ENCODE data around the gene PIP4K2A.
"Not testable (repeated sequence)": the region's sequence is repeated elsewhere in the genome, so short reads cannot be mapped to it uniquely, and the experiment has no call there.

Gene PIP4K2A

DNA sequence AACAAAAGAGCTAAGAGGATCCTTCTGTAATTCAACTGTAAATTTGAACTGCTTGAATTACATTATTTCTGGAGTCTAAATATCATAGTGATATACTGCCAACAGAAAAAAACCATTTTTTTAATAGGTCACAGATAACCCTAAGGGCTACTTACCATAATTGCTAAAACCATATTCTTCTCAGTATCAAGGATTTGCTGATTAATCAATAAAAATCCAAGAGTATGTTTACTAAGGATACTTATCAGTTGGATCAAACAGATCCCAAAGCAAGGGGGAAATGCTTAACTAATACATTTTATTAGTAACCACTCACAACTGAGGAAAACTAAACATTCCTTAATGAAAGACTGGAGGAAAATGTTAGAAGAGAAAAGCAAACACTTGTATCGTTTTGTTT lies 166.0 kb downstream of the PIP4K2A start:
- DNase-seq, result no peak

GRCh38 chr10:22545643-22546042 lies 168.7 kb downstream of the PIP4K2A start:
- DNase-seq, result no peak

DNA sequence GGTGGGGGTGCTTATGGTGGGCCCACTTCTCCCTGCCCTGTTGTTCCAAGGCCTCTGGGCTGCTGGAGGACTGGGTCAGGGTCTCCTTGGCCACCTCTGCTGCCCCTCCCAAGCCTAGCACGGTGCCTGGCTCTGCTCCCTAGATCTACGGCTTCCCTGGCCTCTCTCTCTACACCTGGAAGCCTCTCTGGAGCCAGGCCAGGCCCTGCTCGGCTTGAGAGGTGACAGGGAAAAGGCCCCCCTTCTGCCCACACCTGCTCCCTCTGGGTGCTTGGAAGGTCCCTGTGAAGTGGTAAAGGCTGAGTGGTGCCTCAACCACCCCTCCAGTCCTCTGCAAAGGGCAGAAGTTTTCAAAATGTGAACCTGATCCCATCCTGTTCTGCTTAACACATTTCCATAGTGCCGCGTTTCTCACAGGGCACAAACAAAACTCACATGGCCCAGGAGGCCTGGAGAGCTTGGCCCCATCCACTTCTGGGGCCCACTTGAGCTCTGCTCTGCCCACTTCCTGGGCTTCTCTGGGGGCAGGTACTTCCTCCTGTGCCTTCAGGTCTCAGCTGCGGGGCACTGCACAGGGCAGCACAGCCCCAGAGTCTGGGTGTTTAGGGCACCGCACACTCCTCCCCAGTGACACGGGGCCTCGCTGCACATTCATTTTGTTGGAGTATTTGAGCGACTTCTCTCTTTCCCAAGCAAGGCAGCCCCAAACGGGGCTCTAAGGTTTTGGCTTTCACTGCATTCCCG lies 169.9 kb downstream of the PIP4K2A start:
- DNase-seq, result no peak

GRCh38 chr10:22542773-22543172 lies 171.6 kb downstream of the PIP4K2A start:
- no peak for DNase-seq

GRCh38 chr10:22541900-22542299 lies 172.5 kb downstream of the PIP4K2A start:
- no peak for DNase-seq

GRCh38 chr10:22539579-22540298 lies 174.6 kb downstream of the PIP4K2A start:
- no peak for DNase-seq

DNA sequence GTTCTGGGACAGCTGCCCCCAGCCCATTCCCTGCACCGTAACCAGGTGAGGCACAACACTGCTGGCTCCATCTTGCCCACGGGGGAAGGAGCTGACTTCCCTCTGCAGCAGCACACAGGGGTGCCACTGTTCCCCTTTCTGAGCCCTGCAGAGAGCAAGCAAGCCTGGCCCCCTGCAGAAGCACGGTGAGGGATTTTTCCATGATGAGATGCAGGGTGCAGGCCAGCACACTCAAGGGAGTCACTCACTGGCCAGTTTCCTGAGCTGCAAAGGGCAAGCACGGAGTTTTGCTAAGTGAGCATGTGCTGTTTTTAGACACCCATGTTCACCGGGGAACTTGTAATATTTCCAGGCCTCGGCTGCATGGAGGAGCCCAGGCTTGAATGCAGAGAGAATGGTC lies 176.6 kb downstream of the PIP4K2A start:
- DNase-seq, result no peak

GRCh38 chr10:22536620-22537019 lies 177.8 kb downstream of the PIP4K2A start:
- no peak for DNase-seq

GRCh38 chr10:22534849-22535604 lies 179.4 kb downstream of the PIP4K2A start:
- no peak for DNase-seq

DNA sequence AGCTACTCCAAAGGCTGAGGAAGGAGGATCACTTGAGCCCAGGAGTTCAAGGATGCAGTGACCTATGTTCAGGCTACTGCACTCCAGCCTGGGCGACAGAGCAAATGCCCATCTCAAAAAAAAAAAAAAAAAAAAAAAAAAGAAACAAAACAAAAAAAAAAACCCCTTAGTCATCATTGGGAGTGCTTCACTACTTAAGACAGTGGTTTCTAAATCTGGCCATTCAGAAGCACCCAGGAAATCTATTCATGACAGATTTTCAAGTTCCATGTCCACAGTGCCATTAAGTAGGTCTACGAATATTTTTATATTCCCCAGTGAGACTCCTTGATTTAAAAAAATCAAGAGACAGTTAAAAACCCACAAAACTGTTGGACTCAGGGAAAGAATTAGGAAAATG lies 182.9 kb downstream of the PIP4K2A start:
- DNase-seq, result no peak

GRCh38 chr10:22531008-22531407 lies 183.4 kb downstream of the PIP4K2A start:
- no peak for DNase-seq

DNA sequence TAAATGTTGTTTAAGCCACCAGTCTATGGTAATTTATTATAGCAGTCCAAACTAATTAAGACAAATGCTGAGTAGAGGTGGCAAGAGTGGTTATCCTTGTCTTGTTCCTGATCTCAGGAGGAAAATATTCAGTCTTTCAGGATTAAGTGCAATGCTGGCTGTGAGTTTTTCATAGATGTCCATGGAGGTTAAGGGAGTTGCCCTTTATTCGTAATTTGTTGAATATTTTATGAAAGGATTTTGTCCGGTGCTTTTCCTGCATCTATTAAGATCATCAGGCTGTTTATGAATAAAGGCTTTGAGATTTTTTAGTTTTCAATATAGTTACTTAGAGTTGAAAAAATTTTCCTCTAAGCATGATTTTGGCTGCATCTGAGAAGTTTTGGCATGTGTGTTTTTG lies 186.9 kb downstream of the PIP4K2A start:
- DNase-seq, result no peak

DNA sequence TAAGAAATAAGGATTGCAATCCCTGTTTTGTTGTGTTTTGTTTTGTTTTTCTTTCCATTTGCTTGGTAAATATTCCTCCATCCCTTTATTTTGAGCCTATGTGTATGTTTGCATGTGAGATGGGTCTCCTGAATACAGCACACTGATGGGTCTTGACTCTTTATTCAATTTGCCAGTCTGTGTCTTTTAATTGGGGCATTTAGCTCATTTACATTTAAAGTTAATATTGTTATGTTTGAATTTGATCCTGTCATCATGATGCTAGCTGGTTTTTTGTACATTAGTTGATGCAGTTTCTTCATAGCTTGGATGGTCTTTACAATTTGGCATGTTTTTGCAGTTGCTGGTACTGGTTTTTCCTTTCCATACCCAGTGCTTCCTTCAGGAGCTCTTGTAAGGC lies 190.0 kb downstream of the PIP4K2A start:
- not testable (repeated sequence) for DNase-seq

GRCh38 chr10:22520645-22521044 lies 193.7 kb downstream of the PIP4K2A start:
- DNase-seq, result not testable (repeated sequence)

GRCh38 chr10:22518167-22518724 lies 196.1 kb downstream of the PIP4K2A start:
- DNase-seq, result no peak

- no peak for DNase-seq
These were observed 199.4 kb downstream of the PIP4K2A start for GRCh38 chr10:22515009-22515408.

DNA sequence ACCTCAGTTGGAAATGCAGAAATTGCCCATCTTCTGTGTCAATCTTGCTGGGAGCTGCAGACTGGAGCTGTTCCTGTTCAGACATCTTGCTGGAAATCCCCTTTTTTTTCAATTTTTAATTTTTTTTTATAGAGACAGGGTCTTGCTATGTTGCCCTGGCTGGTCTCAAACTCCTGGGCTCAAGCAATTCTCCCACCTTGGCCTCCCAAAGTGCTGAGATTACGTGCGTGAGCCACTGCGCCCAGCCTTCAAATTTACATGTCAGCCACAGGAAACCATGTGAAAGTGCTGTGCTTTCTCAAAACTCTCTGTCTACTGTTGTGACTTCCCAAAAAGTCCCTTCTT lies 200.0 kb downstream of the PIP4K2A start:
- not testable (repeated sequence) for DNase-seq

GRCh38 chr10:22513483-22514413 lies 200.6 kb downstream of the PIP4K2A start:
- not testable (repeated sequence) for DNase-seq

DNA sequence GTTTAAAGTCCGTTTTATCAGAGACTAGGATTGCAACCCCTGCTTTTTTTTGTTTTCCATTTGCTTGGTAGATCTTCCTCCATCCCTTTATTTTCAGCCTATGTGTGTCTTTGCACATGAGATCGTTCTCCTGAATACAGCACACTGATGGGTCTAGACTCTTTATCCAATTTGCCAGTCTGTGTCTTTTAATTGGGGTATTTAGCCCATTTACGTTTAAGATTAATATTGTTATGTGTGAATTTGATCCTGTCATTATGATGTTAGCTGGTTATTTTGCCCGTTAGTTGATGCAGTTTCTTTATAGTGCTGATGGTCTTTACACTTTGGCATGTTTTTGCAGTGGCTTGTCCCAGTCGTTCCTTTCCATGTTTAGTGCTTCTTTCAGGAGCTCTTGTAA lies 202.4 kb downstream of the PIP4K2A start:
- DNase-seq, result not testable (repeated sequence)

- not testable (repeated sequence) for DNase-seq
These were observed 206.2 kb downstream of the PIP4K2A start for GRCh38 chr10:22508214-22508613.

DNA sequence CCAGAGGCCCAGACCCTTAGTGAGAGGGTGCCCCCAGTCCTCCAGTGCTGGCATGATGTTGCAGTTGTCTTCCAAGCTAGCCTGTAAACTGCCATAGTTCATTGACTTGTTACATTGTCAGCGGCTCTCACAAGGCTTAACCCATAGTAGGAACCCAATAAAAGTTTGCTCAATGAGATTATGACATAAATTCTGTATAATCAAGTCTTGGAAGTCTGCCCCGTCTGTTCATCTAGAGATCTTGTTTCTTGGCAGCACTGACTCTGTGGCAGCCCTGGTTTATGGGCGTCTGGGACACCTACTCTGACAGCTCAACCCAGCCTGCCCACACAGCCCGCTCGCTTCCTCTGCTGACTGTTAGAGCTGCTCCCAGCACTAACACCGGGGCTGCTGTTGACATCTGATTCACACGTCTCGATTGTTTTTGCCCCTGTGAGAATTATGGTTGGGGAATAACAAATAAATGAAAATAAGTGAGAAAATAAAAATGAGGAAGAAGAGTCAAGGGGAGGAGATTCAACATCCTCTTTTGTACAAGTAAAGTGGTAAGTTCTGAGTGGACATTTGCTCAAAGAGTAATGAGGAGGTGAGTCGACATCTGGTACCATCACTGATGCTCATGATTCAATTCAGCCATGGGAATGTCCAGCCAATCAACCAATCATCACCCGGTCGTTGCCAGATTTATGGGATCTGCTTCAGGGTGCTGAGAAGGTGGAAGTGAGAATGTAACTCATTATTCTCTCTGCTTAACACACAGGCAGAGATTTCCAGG lies 208.3 kb downstream of the PIP4K2A start:
- DNase-seq, result no peak

DNA sequence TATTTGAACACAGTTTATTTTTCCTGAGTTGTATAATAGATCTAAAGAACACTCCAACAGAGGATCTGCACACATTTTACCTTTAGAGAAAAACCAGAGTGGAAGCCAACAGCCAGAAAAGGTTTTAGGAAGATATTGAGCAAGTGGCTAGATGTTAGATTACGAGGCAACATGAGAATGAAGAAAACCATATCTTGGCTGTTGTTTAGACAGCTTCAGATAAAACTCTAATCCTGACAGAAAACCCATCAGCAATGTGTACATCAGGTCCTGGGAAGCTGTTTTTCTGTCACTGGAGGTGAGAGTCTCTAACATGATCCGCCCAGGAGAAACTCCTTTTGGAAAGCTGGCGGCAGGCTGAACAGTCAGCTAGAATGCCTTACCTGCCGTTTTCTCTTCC lies 209.6 kb downstream of the PIP4K2A start:
- DNase-seq, result no peak
